ENCODE data around the gene TMEM229B. TPM values are rescaled to one million over a fixed set of nuclear protein-coding genes. Genes with fewer than 3 reads are reported as not detected.

The TMEM229B gene
- total and polyA plus RNA-seq, 4 donors = 0.40 to 2.0 (median 1.6) TPM

GRCh38 chr14:67468378-67468730 lies 20.2 kb downstream of the TMEM229B start (continued):
- TF ChIP-seq, protein P1, sequence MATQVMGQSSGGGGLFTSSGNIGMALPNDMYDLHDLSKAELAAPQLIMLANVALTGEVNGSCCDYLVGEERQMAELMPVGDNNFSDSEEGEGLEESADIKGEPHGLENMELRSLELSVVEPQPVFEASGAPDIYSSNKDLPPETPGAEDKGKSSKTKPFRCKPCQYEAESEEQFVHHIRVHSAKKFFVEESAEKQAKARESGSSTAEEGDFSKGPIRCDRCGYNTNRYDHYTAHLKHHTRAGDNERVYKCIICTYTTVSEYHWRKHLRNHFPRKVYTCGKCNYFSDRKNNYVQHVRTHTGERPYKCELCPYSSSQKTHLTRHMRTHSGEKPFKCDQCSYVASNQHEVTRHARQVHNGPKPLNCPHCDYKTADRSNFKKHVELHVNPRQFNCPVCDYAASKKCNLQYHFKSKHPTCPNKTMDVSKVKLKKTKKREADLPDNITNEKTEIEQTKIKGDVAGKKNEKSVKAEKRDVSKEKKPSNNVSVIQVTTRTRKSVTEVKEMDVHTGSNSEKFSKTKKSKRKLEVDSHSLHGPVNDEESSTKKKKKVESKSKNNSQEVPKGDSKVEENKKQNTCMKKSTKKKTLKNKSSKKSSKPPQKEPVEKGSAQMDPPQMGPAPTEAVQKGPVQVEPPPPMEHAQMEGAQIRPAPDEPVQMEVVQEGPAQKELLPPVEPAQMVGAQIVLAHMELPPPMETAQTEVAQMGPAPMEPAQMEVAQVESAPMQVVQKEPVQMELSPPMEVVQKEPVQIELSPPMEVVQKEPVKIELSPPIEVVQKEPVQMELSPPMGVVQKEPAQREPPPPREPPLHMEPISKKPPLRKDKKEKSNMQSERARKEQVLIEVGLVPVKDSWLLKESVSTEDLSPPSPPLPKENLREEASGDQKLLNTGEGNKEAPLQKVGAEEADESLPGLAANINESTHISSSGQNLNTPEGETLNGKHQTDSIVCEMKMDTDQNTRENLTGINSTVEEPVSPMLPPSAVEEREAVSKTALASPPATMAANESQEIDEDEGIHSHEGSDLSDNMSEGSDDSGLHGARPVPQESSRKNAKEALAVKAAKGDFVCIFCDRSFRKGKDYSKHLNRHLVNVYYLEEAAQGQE (IDR thresholded peaks at IDR 0.05) = no peak
- TF ChIP-seq YY1 (IDR thresholded peaks at IDR 0.05) (no peak), FOXA1 (IDR thresholded peaks at IDR 0.05) (no peak), FOXA2 (IDR thresholded peaks at IDR 0.05) (no peak), SP1 (IDR thresholded peaks at IDR 0.05) (no peak), RAD21 (IDR thresholded peaks at IDR 0.05) (no peak), JUND (IDR thresholded peaks at IDR 0.05) (no peak)

DNA sequence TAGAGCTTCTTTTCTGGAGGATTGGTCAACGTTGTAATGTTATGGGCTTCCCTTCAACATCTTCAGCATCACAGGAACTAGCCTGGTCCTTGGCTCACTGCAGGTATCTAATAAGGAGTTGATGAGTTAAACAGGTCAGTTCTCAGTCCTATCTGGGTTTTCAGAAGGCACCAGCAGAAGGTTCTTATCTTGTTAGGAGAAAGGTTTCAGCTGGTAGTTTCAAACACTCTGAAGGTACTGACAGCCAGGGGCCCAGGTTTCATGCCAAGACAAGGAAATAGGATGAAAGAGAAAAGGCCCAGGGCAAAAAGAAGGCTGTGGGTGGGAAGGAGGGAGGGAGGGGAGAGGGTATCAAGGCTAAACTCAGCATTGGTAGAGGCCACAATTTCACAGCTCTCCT lies 21.4 kb downstream of the TMEM229B start:
- no peak overlapping the region for H3K9ac ChIP-seq (ENCODE audit: low read depth in 1 of 2, low read length in 2 of 2)
- TF ChIP-seq ZBTB33 (IDR thresholded peaks at IDR 0.05) (no peak), YY1 (IDR thresholded peaks at IDR 0.05) (no peak), MAX (IDR thresholded peaks at IDR 0.05) (no peak)
- TF ChIP-seq, protein P2, sequence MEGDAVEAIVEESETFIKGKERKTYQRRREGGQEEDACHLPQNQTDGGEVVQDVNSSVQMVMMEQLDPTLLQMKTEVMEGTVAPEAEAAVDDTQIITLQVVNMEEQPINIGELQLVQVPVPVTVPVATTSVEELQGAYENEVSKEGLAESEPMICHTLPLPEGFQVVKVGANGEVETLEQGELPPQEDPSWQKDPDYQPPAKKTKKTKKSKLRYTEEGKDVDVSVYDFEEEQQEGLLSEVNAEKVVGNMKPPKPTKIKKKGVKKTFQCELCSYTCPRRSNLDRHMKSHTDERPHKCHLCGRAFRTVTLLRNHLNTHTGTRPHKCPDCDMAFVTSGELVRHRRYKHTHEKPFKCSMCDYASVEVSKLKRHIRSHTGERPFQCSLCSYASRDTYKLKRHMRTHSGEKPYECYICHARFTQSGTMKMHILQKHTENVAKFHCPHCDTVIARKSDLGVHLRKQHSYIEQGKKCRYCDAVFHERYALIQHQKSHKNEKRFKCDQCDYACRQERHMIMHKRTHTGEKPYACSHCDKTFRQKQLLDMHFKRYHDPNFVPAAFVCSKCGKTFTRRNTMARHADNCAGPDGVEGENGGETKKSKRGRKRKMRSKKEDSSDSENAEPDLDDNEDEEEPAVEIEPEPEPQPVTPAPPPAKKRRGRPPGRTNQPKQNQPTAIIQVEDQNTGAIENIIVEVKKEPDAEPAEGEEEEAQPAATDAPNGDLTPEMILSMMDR (IDR thresholded peaks at IDR 0.05; ENCODE audit: low read depth, low read length, missing input control) = no peak
- no peaks in the 10 kb centered on the region for H3K36me3 ChIP-seq (ENCODE audit: control insufficient read depth in 4 of 4, insufficient read depth in 3 of 4, low read depth in 1 of 4, low read length in 3 of 4)
- no peak overlapping the region for H3K4me3 ChIP-seq (ENCODE audit: low read depth in 1 of 3, low read length in 3 of 3)
- no peak for DNase-seq (ENCODE audit: low spot score)
- no peak overlapping the region for H3K27ac ChIP-seq (ENCODE audit: low read depth in 1 of 2, low read length in 2 of 2)
- H3K9me3 ChIP-seq (ENCODE audit: control insufficient read depth in 4 of 4, low read length in 3 of 4) = no peaks in the 10 kb centered on the region
- WGBS = 83% methylated on average over 1 of the region's 1 CpG
- H3K4me1 ChIP-seq (ENCODE audit: control insufficient read depth in 4 of 4, insufficient read depth in 4 of 4, low read length in 3 of 4) = no peaks in the 10 kb centered on the region
- no peaks in the 10 kb centered on the region for H3K27me3 ChIP-seq (ENCODE audit: control insufficient read depth in 4 of 4, insufficient read depth in 4 of 4, low read length in 3 of 4)

GRCh38 chr14:67464879-67465278 lies 23.6 kb downstream of the TMEM229B start:
- Histone ChIP-seq H3K9ac (ENCODE audit: low read depth in 1 of 2, low read length in 2 of 2) (no peak overlapping the region), H3K27ac (ENCODE audit: low read depth in 1 of 2, low read length in 2 of 2) (no peak overlapping the region), H3K4me1 (ENCODE audit: control insufficient read depth in 4 of 4, insufficient read depth in 4 of 4, low read length in 3 of 4) (no peaks in the 10 kb centered on the region), H3K27me3 (ENCODE audit: control insufficient read depth in 4 of 4, insufficient read depth in 4 of 4, low read length in 3 of 4) (no peaks in the 10 kb centered on the region), H3K36me3 (ENCODE audit: control insufficient read depth in 4 of 4, insufficient read depth in 3 of 4, low read depth in 1 of 4, low read length in 3 of 4) (no peaks in the 10 kb centered on the region), H3K4me3 (ENCODE audit: low read depth in 1 of 3, low read length in 3 of 3) (no peak overlapping the region), H3K9me3 (ENCODE audit: control insufficient read depth in 4 of 4, low read length in 3 of 4) (no peaks in the 10 kb centered on the region)
- DNase-seq (ENCODE audit: low spot score) = no peak
- WGBS = 81% methylated on average over 8 of the region's 8 CpGs
- TF ChIP-seq TAF1 (conservative IDR thresholded peaks at IDR 0.05) = no peak
- TF ChIP-seq RXRA (IDR thresholded peaks at IDR 0.05) = no peak
- TF ChIP-seq, protein P1 (IDR thresholded peaks at IDR 0.05) = no peak
- no peak for TF ChIP-seq GABPA (IDR thresholded peaks at IDR 0.05 in 1 of 2, conservative IDR thresholded peaks at IDR 0.05 in 1 of 2)
- no peak for TF ChIP-seq JUND (IDR thresholded peaks at IDR 0.05)
- no peak for TF ChIP-seq FOXA2 (IDR thresholded peaks at IDR 0.05)
- TF ChIP-seq EGR1 (IDR thresholded peaks at IDR 0.05; ENCODE audit: low read depth in 2 of 2) = no peak
- no peak for TF ChIP-seq ZBTB33 (IDR thresholded peaks at IDR 0.05)
- TF ChIP-seq HNF4A (conservative IDR thresholded peaks at IDR 0.05) = no peak
- TF ChIP-seq NR2F2 (IDR thresholded peaks at IDR 0.05) = no peak
- no peak for TF ChIP-seq RAD21 (IDR thresholded peaks at IDR 0.05)

Data from liver (tissue), 9 donors.